Pulmonary artery endothelial cell (primary cell): ENCODE results near the gene HDAC9. TPM values are rescaled to one million over a fixed set of nuclear protein-coding genes. Genes with fewer than 3 reads are reported as not detected.
"Not testable (repeated sequence)": the region's sequence is repeated elsewhere in the genome, so short reads cannot be mapped to it uniquely, and the experiment has no call there.

Source experiments
- DNase-seq: peaks from one replicate; pipeline ENCODE4 v3.0.0-alpha.2; 2011; ENCODE audit warnings: low read depth, low spot score
- total RNA-seq: library from RNA; depleted of rRNA; stranded (reverse); fragments of >200 nt; gene quantifications from 2 replicates; pipeline ENCODE4 v1.2.3, GENCODE V29; 2014

Gene HDAC9
- total RNA-seq, 1 donor from 2014 or later, result 4.7 TPM

DNA sequence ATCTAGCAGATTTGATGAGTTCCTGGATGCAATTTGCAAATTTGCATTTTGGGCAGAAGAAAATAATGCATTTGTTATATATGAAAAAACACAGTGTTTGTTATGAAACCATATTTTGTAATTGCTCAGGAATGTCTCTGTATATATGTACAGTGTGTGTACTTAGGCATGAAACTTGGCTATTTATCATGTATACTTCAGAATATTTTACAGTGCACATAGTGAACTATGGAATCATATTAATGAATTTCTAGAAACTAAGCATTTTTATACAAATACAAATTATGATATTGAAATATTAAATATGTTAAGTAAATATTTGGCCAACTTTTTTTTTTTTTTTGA is 514.4 kb downstream of the HDAC9 start:
- no peak for DNase-seq

GRCh38 chr7:19011212-19011611 is 515.7 kb downstream of the HDAC9 start:
- no peak for DNase-seq

DNA sequence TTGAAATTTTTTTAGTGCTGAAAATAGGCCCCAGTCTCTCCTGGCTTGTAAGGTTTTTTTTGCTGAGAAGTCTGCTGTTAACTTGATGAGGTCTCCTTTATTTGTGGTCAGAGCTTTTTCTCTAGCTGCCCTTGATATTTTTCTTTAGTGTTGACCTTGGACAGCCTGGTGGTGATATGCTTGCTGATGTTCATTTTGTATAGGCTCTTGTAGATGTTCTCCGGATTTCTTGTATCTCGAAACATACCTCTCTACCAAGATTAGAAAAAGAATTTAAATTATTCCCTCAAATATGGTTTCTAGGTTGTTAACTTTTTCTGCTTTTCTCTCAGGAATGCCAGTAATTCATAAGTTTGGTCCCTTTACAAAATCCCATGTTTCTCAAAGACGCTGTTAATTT is 519.5 kb downstream of the HDAC9 start:
- DNase-seq, result no peak

DNA sequence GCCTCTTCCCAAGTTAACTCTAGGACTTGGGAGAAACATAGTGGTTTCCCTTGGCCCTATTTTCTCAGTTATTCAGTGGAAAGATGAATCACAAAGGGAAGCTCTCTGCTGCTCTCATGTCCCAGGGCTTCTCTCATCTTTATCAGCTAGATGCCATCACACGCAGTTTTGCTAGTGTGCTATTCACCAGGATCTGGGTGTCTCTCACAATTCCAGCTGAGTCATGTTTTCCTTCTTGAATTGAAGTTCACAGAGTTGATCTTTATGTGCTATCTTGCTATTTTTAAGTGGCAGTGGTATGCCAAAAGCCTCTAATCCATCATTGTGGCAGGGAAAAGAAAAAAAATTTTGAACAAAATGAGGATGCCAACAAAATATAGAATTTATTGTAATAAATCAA is 520.6 kb downstream of the HDAC9 start:
- DNase-seq, result no peak

GRCh38 chr7:19017374-19017773 is 521.8 kb downstream of the HDAC9 start:
- DNase-seq, result no peak

DNA sequence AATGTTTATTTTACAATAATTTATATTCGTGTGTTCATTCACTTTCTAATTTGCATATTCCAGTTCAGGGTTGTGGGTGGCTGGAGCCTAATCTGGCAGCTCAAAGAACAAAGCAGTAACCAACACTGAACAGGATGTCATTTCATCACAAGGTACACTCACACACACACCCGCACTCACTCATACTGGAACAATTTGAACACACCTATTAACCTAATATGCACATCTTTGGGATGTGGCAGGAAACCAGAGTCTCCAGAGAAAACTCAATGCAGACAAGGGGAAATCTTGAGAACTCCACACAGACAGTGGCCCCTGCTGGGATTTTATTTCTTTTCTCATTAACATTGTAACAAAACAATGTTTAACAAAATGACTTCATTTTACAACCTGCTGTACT is 524.5 kb downstream of the HDAC9 start:
- no peak for DNase-seq

DNA sequence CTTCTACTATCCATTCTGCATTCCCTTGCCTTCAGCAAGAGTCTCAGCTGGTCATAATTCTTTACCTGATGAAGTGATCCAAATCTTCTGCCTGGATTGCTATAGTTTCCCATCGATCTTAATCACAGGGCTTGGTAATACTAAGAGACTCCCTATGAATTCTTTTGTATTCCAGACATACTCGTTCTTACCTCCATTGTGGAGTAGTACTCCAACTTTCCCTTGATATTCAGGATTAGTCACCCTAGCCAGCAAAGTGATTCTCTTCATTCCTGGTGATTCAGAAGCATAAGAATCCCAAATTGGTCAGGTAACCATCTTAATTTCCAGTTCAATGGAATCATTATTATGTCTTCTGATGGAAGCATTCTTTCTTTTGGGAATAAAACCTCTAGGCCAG is 525.2 kb downstream of the HDAC9 start:
- no peak for DNase-seq

DNA sequence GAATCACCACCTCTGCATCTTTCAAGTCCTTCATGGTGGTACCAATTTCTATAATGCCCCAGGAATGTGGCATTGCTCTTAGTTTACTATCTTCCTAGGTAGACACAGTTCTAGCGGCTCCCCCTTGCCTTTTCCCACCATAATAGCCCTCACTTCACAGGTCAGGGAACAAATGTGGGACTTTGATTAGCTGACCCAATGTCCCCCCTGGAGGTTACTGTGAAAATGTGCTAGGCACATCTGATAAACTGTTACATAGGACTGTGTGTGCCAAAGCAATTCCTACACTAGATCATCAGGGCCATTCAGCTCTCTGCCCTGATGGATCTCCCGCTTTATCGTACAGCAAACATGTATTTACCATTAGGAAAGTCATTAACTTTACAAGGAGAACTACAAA is 527.9 kb downstream of the HDAC9 start:
- no peak for DNase-seq

DNA sequence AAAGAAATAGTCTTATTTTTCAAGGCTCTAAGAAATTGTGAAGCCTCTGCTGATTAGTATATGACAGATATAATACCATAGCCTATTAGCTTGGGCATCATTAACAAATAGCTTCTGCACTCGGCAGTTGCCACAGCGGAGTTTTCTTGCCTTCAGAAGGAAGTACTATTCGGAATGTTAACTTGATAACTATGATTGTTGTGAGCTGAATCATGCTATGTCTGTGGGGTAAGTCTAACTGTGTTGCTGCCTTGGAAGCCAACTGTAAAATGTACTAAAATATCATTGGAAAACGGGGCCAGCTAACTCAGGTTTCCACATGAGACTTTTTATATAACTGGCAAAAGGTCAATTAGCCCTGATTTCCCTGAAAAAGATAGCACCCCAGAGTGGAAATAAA is 528.7 kb downstream of the HDAC9 start:
- DNase-seq, result no peak

DNA sequence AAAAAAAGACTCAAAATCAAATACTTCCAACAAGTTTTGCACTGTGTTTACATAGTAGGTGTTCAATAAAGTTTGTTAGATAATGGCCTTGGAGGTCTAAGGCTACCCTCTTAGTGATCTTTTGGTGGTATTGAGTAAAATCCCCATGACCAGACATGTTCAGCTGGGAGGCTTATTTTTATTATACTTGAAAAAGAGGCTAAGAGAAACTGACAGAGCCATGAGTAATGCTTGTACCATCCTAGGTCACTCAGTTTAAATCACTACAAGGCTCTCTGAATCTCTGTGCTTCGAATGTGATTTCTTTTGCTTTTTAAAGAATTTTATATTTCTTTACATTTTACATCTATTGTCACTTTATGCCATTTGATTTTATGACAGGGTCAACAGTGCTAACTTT is 531.3 kb downstream of the HDAC9 start:
- DNase-seq, result no peak

- DNase-seq, result no peak
These were observed 534.7 kb downstream of the HDAC9 start for GRCh38 chr7:19030281-19030680.

DNA sequence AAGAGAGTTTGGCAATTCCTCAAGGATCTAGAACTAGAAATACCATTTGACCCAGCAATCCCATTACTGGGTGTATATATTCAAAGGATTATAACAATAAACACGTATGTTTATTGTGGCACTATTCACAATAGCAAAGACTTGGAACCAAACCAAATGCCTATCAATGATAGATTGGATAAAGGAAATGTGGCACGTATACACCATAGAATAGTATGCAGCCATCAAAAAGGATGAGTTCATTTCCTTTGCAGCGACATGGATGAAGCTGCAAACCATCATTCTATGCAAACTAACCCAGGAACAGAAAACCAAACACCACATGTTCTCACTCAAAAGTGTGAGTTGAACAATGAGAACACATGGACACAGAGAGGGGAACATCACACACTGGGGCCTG is 537.4 kb downstream of the HDAC9 start:
- DNase-seq, result not testable (repeated sequence)

GRCh38 chr7:19051767-19052375 is 556.3 kb downstream of the HDAC9 start:
- DNase-seq, result no peak
